BLaER1 treated with 17β-estradiol and CSF1 and Interleukin-3, amounts not matched to agents 10 nM and 100 nM (cell line): ENCODE measurements around the gene SDSL.

Source experiments
- H3K27ac ChIP-seq, 11 experiments: shearing (Covaris generic); formaldehyde crosslinking; 2 replicates each; pipeline ENCODE4 v1.8.1; 2022
- H3K27me3 ChIP-seq, 11 experiments: shearing (Covaris generic); formaldehyde crosslinking; 2 replicates each; pipeline ENCODE4 v1.8.1; 2022
- H3K36me3 ChIP-seq, 11 experiments: shearing (Covaris generic); formaldehyde crosslinking; 2 replicates each; pipeline ENCODE4 v1.8.1; 2022
- H3K4me1 ChIP-seq, 10 experiments: shearing (Covaris generic); formaldehyde crosslinking; 2 replicates each; pipeline ENCODE4 v1.8.1; 2022
- H3K4me2 ChIP-seq, 11 experiments: shearing (Covaris generic); formaldehyde crosslinking; 2 replicates each; pipeline ENCODE4 v1.8.1; 2022
- H3K4me3 ChIP-seq, 10 experiments: shearing (Covaris generic); formaldehyde crosslinking; 2 replicates each; pipeline ENCODE4 v1.8.1; 2022
- H3K9ac ChIP-seq, 11 experiments: shearing (Covaris generic); formaldehyde crosslinking; 2 replicates each; pipeline ENCODE4 v1.8.1; 2022
- H3K9me3 ChIP-seq, 11 experiments: shearing (Covaris generic); formaldehyde crosslinking; replicated peaks in 1 of 11; 2 replicates each; pipeline ENCODE4 v1.8.1; 2022
- H4K20me1 ChIP-seq, 11 experiments: shearing (Covaris generic); formaldehyde crosslinking; 2 replicates each; pipeline ENCODE4 v1.8.1; 2022
- Cebpa-rat ChIP-seq, 11 experiments: shearing (Covaris generic); IDR thresholded peaks; 2 replicates each; pipeline ENCODE4 v1.8.1; 2022

The SDSL gene

DNA sequence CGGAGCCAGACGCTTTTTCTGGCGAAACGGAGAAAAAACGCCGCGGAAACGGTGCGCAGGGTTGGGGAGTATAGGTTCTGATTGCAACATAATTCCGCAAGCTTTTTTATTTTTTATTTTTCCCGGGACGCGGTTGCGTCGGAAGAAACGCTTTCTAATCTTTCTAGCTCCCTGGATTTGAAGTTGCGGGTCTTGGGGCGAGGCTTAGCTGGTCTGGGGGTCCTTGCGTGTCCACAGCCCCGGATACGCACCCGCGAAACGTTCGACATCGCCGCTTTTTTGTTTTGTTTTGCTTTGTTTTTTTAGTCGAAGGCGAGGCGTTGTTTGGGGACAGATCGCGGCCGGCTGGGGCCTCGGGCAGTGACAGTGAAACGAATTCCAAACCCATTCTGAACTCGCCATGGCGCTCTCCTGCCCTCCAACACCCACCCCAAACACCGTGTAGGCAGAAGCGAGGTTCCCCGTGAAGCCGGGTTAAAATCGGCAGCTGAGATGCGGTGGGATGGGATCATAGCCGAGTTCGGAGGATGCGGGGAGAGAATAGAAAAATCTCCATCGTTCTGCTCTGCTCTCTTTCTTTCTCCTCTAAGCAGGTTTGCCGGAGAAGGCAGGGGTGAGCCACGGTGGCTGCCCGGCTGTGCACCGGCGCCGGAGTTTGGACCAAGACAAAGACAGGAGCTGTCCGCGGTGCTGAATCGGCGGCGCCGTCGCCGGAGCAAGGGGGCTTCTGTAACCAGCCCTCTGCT is 57.6 kb downstream of the SDSL start:
- peaks cover 35 to 50% (median 43%) of the 10 kb centered on the region in 11 experiments for H3K9me3 ChIP-seq
- peak in 2 of 11 experiments; percentile 12 to 52; a peak in 2 of 22 replicates for TF ChIP-seq Cebpa-rat (IDR thresholded peaks at IDR 0.05)
- H3K27ac ChIP-seq = no peak overlapping the region
- H3K27me3 ChIP-seq = peaks cover 61 to 85% (median 76%) of the 10 kb centered on the region in 11 experiments
- peaks cover 0 to 2% (median 0%) of the 10 kb centered on the region in 11 experiments; a peak in 3 of 22 replicates for H4K20me1 ChIP-seq
- H3K4me2 ChIP-seq = no peak overlapping the region
- no peak overlapping the region for H3K9ac ChIP-seq
- no peaks in the 10 kb centered on the region for H3K36me3 ChIP-seq
- H3K4me1 ChIP-seq = peaks cover 0 to 4% (median 3%) of the 10 kb centered on the region in 10 experiments; a peak in 15 of 20 replicates
- no peak overlapping the region; a peak in 1 of 20 replicates for H3K4me3 ChIP-seq

DNA sequence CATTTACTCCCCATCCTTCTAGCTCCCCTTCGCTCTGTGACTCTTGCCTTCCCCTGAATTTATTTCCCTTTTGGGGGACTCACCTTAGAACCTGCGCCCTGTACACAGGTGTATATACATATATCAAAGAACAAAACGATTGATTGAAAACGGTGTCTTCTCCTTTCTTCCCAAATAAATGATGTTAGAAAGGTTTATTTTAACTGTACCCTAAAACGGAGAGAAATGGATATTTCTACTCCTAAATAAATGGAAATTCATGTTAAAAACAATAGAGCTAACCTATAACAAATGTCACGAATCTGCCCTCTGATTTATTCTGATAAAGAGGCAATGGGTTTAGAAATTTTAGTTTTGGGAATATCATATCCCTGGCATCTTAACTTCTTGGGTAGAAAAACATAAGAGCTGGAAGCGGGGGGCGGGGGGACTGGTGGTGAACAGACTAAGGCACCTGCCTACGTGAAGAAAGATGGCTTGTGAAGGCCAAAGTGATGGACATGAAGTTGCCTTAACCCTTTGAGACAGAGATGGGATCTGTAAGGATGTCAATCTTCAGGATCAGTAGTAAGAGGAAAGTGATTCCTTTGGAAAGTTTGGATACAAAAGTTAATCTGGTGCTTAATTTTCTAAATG is 58.3 kb downstream of the SDSL start:
- Histone ChIP-seq H4K20me1 (no peaks in the 10 kb centered on the region; a peak in 3 of 22 replicates), H3K4me1 (peaks cover 0 to 11% (median 9%) of the 10 kb centered on the region in 10 experiments; a peak in 15 of 20 replicates), H3K9ac (no peak overlapping the region), H3K27ac (no peak overlapping the region), H3K27me3 (peaks cover 54 to 78% (median 69%) of the 10 kb centered on the region in 11 experiments), H3K36me3 (no peaks in the 10 kb centered on the region), H3K9me3 (peaks cover 34 to 45% (median 40%) of the 10 kb centered on the region in 11 experiments), H3K4me3 (no peak overlapping the region), H3K4me2 (no peak overlapping the region)
- TF ChIP-seq Cebpa-rat (IDR thresholded peaks at IDR 0.05) = no peak

DNA sequence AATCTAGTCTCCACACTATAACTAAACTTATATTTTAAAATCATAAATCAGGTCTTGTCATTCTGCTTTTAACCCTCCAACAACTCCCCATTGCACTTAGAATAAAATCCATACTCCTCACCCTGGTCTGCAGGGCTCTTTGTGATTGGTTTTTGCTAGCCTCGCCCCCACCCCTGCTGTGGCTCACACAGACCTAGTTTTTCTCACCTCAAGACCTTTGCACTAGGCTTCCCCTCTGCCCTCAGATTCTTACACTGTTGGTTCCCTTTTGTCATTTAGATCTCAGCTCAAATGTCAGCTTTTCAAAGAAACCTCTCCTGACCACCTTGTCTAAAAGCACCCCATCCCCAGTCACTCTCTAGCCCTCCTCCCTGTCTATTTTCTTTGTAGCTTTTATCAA is 60.2 kb downstream of the SDSL start:
- Histone ChIP-seq H3K4me1 (peaks cover 0 to 11% (median 10%) of the 10 kb centered on the region in 10 experiments; a peak in 15 of 20 replicates), H3K9me3 (peaks cover 28 to 30% (median 29%) of the 10 kb centered on the region in 11 experiments), H3K4me2 (no peak overlapping the region), H3K4me3 (no peak overlapping the region), H3K9ac (no peak overlapping the region), H3K27me3 (peaks cover 38 to 68% (median 53%) of the 10 kb centered on the region in 11 experiments), H3K36me3 (no peaks in the 10 kb centered on the region), H4K20me1 (no peaks in the 10 kb centered on the region; a peak in 3 of 22 replicates), H3K27ac (no peak overlapping the region)
- TF ChIP-seq Cebpa-rat (IDR thresholded peaks at IDR 0.05) = no peak

DNA sequence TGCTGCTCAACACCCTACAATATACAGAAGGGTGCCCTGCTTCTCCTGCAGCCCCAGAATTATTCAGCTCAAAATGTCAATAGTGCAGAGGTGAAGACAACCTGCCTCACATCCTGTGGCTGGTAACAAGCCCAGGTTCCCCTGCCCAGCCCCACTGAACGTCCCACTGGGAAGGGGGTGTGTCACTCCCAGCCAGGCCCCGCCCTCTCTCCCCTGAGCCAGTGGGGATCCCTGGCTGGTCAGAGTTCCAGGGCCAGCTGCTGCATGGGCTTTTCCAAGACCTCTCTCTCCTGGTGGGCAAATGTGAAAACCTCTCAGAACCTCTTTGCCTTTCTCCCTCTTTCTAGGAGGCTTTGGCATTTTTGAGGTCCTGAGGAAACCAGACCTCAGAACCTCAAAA is 63.1 kb downstream of the SDSL start:
- H3K4me3 ChIP-seq = no peak overlapping the region
- no peaks in the 10 kb centered on the region; a peak in 1 of 22 replicates for H4K20me1 ChIP-seq
- H3K27ac ChIP-seq = no peak overlapping the region
- H3K9ac ChIP-seq = no peak overlapping the region
- TF ChIP-seq Cebpa-rat (IDR thresholded peaks at IDR 0.05) = no peak
- H3K27me3 ChIP-seq = peaks cover 9 to 38% (median 23%) of the 10 kb centered on the region in 11 experiments
- peak overlapping the region in 9 of 11 experiments; percentile 9 to 63 (median 47); a peak in 15 of 22 replicates for H3K4me2 ChIP-seq
- H3K4me1 ChIP-seq = peaks cover 0 to 11% (median 10%) of the 10 kb centered on the region in 10 experiments; a peak in 15 of 20 replicates
- H3K36me3 ChIP-seq = no peaks in the 10 kb centered on the region
- H3K9me3 ChIP-seq = peaks cover 0 to 8% (median 0%) of the 10 kb centered on the region in 11 experiments; a peak in 3 of 22 replicates

DNA sequence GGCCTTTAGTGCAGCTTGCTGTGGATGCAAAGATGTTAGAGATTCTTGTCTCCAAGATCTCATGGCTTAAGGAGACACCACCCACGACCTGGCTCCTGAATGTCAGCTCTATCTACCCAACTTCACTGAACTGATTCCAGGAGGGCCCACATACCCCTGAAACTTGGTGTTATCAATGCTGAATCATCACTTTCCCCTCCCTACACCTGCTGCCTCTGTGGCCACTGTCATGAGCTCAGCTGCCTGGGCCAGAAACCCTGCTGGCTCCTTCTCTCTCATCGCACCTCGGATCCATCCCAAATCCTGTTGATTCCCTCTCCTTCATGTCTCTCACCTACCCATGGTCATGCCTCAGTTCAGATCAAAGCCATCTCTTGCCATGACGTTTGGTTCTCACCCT is 64.5 kb downstream of the SDSL start:
- no peak overlapping the region for H3K9ac ChIP-seq
- no peak for TF ChIP-seq Cebpa-rat (IDR thresholded peaks at IDR 0.05)
- H3K36me3 ChIP-seq = no peaks in the 10 kb centered on the region
- peaks cover 0 to 11% (median 10%) of the 10 kb centered on the region in 10 experiments; a peak in 15 of 20 replicates for H3K4me1 ChIP-seq
- no peaks in the 10 kb centered on the region; a peak in 1 of 22 replicates for H4K20me1 ChIP-seq
- peaks cover 4 to 21% (median 11%) of the 10 kb centered on the region in 11 experiments for H3K9me3 ChIP-seq
- H3K27me3 ChIP-seq = peaks cover 0 to 26% (median 10%) of the 10 kb centered on the region in 11 experiments; a peak in 12 of 22 replicates
- no peak overlapping the region for H3K4me2 ChIP-seq
- no peak overlapping the region for H3K27ac ChIP-seq
- H3K4me3 ChIP-seq = no peak overlapping the region
